ENCODE data around the gene BCL6B.

DNA sequence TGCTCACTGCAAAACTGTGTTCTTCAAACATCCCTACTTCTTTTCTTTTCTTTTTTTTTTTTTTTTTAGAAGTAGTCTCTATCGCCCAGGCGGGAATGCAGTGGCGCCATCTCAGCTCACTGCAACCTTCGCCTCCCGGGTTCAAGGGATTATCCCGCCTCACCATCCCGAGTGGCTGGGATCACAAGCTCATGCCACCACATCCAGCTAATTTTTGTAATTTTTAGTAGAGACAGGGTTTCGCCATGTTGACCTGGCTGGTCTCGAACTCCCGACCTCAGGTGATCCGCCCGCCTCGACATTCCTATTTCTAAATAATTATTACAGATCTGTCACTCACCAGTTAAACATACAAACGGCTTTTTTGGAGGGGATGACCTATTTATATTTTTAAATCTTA is 11.4 kb upstream of the BCL6B start:
- TF ChIP-seq, protein P1, sequence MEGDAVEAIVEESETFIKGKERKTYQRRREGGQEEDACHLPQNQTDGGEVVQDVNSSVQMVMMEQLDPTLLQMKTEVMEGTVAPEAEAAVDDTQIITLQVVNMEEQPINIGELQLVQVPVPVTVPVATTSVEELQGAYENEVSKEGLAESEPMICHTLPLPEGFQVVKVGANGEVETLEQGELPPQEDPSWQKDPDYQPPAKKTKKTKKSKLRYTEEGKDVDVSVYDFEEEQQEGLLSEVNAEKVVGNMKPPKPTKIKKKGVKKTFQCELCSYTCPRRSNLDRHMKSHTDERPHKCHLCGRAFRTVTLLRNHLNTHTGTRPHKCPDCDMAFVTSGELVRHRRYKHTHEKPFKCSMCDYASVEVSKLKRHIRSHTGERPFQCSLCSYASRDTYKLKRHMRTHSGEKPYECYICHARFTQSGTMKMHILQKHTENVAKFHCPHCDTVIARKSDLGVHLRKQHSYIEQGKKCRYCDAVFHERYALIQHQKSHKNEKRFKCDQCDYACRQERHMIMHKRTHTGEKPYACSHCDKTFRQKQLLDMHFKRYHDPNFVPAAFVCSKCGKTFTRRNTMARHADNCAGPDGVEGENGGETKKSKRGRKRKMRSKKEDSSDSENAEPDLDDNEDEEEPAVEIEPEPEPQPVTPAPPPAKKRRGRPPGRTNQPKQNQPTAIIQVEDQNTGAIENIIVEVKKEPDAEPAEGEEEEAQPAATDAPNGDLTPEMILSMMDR (IDR thresholded peaks at IDR 0.05): no peak
- TF ChIP-seq POLR2A (IDR thresholded peaks at IDR 0.05): no peak

Measured in esophagus squamous epithelium (tissue), 4 donors.